Fibroblast of lung (primary cell): ENCODE results near the gene TBXAS1. TPM values are rescaled to one million over a fixed set of nuclear protein-coding genes. Genes with fewer than 3 reads are reported as not detected.

Source experiments
- DNase-seq, 2 donors: peaks; one replicate each; pipeline versions ENCODE4 v3.0.0 to v3.0.0-alpha.2; 2010; ENCODE audit warnings: low read depth in 2 of 2
- H2AFZ ChIP-seq: 2 replicates; pipeline ENCODE4 v1.5.1; 2012; ENCODE audit warnings: low read length, control low read depth, inconsistent platforms
- H3K27ac ChIP-seq: 2 replicates; pipeline ENCODE4 v1.5.1; 2011; ENCODE audit warnings: low read length, control low read depth; ENCODE audit not compliant: insufficient read depth
- H3K27me3 ChIP-seq: 2 replicates; pipeline ENCODE4 v1.5.1; 2011; ENCODE audit warnings: mild to moderate bottlenecking, low read length; ENCODE audit not compliant: control insufficient read depth, insufficient read depth
- H3K36me3 ChIP-seq: 2 replicates; pipeline ENCODE4 v1.5.1; 2011; ENCODE audit warnings: low read length; ENCODE audit not compliant: control insufficient read depth, insufficient read depth
- H3K4me1 ChIP-seq: 2 replicates; pipeline ENCODE4 v1.5.1; 2011; ENCODE audit warnings: low read length; ENCODE audit not compliant: control insufficient read depth, insufficient read depth; ENCODE audit errors: extremely low read depth
- H3K4me2 ChIP-seq: 2 replicates; pipeline ENCODE4 v1.5.1; 2011; ENCODE audit warnings: low read length, control low read depth; ENCODE audit not compliant: insufficient read depth; ENCODE audit errors: extremely low read depth
- H3K4me3 ChIP-seq, 4 experiments: fragments of 200-600 bp in 1 of 4; sonication (generic) in 1 of 4; replicated peaks in 1 of 4; 2 replicates each; pipeline ENCODE4 v1.5.1; 2011 to 2016; ENCODE audit warnings: low read length in 4 of 4, low read depth in 3 of 4, mild to moderate bottlenecking in 3 of 4, control low read depth in 2 of 4, inconsistent platforms in 1 of 4, mixed read lengths in 1 of 4; ENCODE audit not compliant: insufficient read depth in 1 of 4; ENCODE audit errors: control extremely low read depth in 1 of 4
- H3K79me2 ChIP-seq: 2 replicates; pipeline ENCODE4 v1.5.1; 2012; ENCODE audit warnings: mild to moderate bottlenecking, low read length, inconsistent platforms; ENCODE audit not compliant: control insufficient read depth, insufficient read depth
- H3K9ac ChIP-seq: 2 replicates; pipeline ENCODE4 v1.5.1; 2011; ENCODE audit warnings: mild to moderate bottlenecking, low read length, control low read depth; ENCODE audit not compliant: insufficient read depth
- H3K9me3 ChIP-seq: 2 replicates; pipeline ENCODE4 v1.5.1; 2012; ENCODE audit warnings: low read depth, low read length; ENCODE audit not compliant: control insufficient read depth, insufficient read depth
- H4K20me1 ChIP-seq: 2 replicates; pipeline ENCODE4 v1.5.1; 2011; ENCODE audit warnings: low read length; ENCODE audit not compliant: control insufficient read depth, insufficient read depth; ENCODE audit errors: extremely low read depth
- CTCF ChIP-seq, 2 donors: IDR thresholded peaks in 1 of 2; conservative IDR thresholded peaks in 1 of 2; 1 replicate in 1 of 2; 2 replicates in 1 of 2; pipeline ENCODE4 v1.5.1; 2011 to 2012; ENCODE audit warnings: low read length in 2 of 2, control low read depth in 1 of 2, inconsistent platforms in 1 of 2, low read depth in 1 of 2, mild to moderate bottlenecking in 1 of 2
- EZH2 ChIP-seq: IDR thresholded peaks from 2 replicates; pipeline ENCODE4 v1.5.1; 2012; ENCODE audit warnings: low read length, control low read depth, mild to moderate bottlenecking; ENCODE audit errors: missing control alignments
- polyA plus RNA-seq, 2 donors: library from polyadenylated mRNA; depleted of rRNA in 1 of 2; stranded (reverse) in 1 of 2; unstranded in 1 of 2; fragments of >200 nt; gene quantifications; 2 replicates each; pipeline ENCODE4 v1.2.1, GENCODE V29; 2011 to 2012; ENCODE audit warnings: missing spikeins in 1 of 2
- total RNA-seq: library from RNA; depleted of rRNA; stranded (reverse); fragments of >200 nt; gene quantifications from 2 replicates; pipeline ENCODE4 v1.2.1, GENCODE V29; 2014

The TBXAS1 gene
- total and polyA plus RNA-seq, 2 donors (not counting 1 experiment from before 2014, with no cell fraction given), result 1.5 to 2.1 TPM

DNA sequence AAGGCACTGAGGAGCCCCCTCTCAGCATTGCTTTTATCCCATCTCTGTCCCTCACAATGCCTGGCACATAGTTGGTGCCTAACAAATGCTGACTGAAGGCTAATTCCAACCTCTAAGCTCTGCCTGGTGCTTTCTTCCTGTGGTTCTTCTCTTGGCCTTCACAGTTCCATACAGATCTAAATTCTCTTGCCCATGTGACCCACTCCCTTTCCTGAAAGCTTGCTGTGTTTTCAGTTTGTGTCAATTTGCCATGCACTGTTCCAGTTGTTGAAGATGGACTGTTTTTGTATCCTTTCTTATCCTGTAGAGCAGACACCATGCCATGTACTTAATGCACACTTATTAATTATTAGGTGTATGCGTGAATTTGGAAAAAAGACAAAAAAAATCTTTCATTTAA lies 9.2 kb downstream of the TBXAS1 start:
- H3K36me3 ChIP-seq, result no peaks in the 10 kb centered on the region

GRCh38 chr7:139838876-139839275 lies 9.8 kb downstream of the TBXAS1 start:
- H2AFZ ChIP-seq, result no peak overlapping the region
- no peaks in the 10 kb centered on the region for H3K9me3 ChIP-seq
- no peak for TF ChIP-seq CTCF (conservative IDR thresholded peaks at IDR 0.05 in 1 of 2, IDR thresholded peaks at IDR 0.05 in 1 of 2; ENCODE audit: low read depth in 1 of 2, low read length in 2 of 2)
- TF ChIP-seq EZH2, result no peak
- no peak overlapping the region for H3K9ac ChIP-seq
- no peak overlapping the region for H3K4me3 ChIP-seq
- no peak overlapping the region for H3K4me2 ChIP-seq
- H3K27ac ChIP-seq, result no peak overlapping the region
- peaks cover 3% of the 10 kb centered on the region for H3K27me3 ChIP-seq
- DNase-seq, result peak in 1 of 2 donors; percentile 25
- no peaks in the 10 kb centered on the region for H3K4me1 ChIP-seq
- no peaks in the 10 kb centered on the region for H3K79me2 ChIP-seq
- no peaks in the 10 kb centered on the region for H4K20me1 ChIP-seq
- no peaks in the 10 kb centered on the region for H3K36me3 ChIP-seq

More for the DNA sequence above, 9.2 kb downstream of the TBXAS1 start:
- Histone ChIP-seq H3K79me2 (no peaks in the 10 kb centered on the region), H3K9me3 (no peaks in the 10 kb centered on the region), H4K20me1 (no peaks in the 10 kb centered on the region), H3K4me3 (no peak overlapping the region), H3K4me1 (no peaks in the 10 kb centered on the region), H3K27ac (no peak overlapping the region), H2AFZ (no peak overlapping the region), H3K9ac (no peak overlapping the region), H3K4me2 (no peak overlapping the region), H3K27me3 (peaks cover 3% of the 10 kb centered on the region)
- TF ChIP-seq EZH2, result no peak
- TF ChIP-seq CTCF (conservative IDR thresholded peaks at IDR 0.05 in 1 of 2, IDR thresholded peaks at IDR 0.05 in 1 of 2; ENCODE audit: low read depth in 1 of 2, low read length in 2 of 2), result no peak
- no peak for DNase-seq

GRCh38 chr7:139840776-139841175 lies 11.7 kb downstream of the TBXAS1 start:
- H3K4me2 ChIP-seq, result no peak overlapping the region
- no peaks in the 10 kb centered on the region for H3K79me2 ChIP-seq
- H3K27me3 ChIP-seq, result peaks cover 7% of the 10 kb centered on the region
- no peaks in the 10 kb centered on the region for H3K9me3 ChIP-seq
- no peaks in the 10 kb centered on the region for H3K4me1 ChIP-seq
- no peak overlapping the region for H2AFZ ChIP-seq
- no peak overlapping the region for H3K4me3 ChIP-seq
- H3K9ac ChIP-seq, result no peak overlapping the region
- H4K20me1 ChIP-seq, result no peaks in the 10 kb centered on the region
- no peak overlapping the region for H3K27ac ChIP-seq
- DNase-seq, result no peak
- no peak for TF ChIP-seq CTCF (conservative IDR thresholded peaks at IDR 0.05 in 1 of 2, IDR thresholded peaks at IDR 0.05 in 1 of 2; ENCODE audit: low read depth in 1 of 2, low read length in 2 of 2)
- TF ChIP-seq EZH2, result no peak
- H3K36me3 ChIP-seq, result no peaks in the 10 kb centered on the region
